ENCODE data around the gene NPSR1. TPM values are rescaled to one million over a fixed set of nuclear protein-coding genes. Genes with fewer than 3 reads are reported as not detected.

Gene NPSR1
- total and polyA plus RNA-seq, 9 of the 15 experiments (the other 6 are each of a cell fraction or from before 2014, with no cell fraction given): not detected

DNA sequence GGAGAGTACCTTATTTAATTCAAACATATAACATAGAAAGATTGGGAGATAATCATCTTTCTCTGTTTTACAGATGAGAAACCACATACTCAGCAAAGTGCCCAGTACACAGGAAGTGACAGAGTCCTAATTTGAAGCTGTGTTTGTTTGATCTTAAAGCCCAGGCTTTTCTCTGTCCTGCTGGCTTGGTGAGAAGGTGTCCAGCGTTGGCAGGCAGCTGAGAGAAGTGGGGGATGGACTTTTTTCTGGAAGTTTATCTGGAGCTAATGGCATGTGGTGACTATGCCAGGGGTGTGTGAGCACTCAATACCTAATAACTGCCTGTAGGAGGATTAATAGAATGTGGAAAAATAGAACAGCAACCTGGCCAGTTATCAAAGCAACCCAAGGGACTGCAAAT lies 60.8 kb downstream of the NPSR1 start (continued):
- TF ChIP-seq ZNF592 (IDR thresholded peaks at IDR 0.05) (no peak), SMAD3 (CRISPR knock-in tag; conservative IDR thresholded peaks at IDR 0.05) (no peak), THAP7 (CRISPR knock-in tag; IDR thresholded peaks at IDR 0.05) (no peak), ZNF75A (CRISPR knock-in tag; IDR thresholded peaks at IDR 0.05) (no peak), RBM22 (IDR thresholded peaks at IDR 0.05; ENCODE audit: low read depth, low read length, poor library complexity, severe bottlenecking) (no peak), ZFPM2 (CRISPR knock-in tag; IDR thresholded peaks at IDR 0.05) (no peak), GTF2E2 (tag; IDR thresholded peaks at IDR 0.05) (no peak), CEBPB (tag; IDR thresholded peaks at IDR 0.05) (no peak), JUNB (CRISPR knock-in tag; conservative IDR thresholded peaks at IDR 0.05) (no peak), NCOR1 (IDR thresholded peaks at IDR 0.05) (no peak)
- TF ChIP-seq, protein P1, sequence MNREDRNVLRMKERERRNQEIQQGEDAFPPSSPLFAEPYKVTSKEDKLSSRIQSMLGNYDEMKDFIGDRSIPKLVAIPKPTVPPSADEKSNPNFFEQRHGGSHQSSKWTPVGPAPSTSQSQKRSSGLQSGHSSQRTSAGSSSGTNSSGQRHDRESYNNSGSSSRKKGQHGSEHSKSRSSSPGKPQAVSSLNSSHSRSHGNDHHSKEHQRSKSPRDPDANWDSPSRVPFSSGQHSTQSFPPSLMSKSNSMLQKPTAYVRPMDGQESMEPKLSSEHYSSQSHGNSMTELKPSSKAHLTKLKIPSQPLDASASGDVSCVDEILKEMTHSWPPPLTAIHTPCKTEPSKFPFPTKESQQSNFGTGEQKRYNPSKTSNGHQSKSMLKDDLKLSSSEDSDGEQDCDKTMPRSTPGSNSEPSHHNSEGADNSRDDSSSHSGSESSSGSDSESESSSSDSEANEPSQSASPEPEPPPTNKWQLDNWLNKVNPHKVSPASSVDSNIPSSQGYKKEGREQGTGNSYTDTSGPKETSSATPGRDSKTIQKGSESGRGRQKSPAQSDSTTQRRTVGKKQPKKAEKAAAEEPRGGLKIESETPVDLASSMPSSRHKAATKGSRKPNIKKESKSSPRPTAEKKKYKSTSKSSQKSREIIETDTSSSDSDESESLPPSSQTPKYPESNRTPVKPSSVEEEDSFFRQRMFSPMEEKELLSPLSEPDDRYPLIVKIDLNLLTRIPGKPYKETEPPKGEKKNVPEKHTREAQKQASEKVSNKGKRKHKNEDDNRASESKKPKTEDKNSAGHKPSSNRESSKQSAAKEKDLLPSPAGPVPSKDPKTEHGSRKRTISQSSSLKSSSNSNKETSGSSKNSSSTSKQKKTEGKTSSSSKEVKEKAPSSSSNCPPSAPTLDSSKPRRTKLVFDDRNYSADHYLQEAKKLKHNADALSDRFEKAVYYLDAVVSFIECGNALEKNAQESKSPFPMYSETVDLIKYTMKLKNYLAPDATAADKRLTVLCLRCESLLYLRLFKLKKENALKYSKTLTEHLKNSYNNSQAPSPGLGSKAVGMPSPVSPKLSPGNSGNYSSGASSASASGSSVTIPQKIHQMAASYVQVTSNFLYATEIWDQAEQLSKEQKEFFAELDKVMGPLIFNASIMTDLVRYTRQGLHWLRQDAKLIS (CRISPR knock-in tag; IDR thresholded peaks at IDR 0.05): no peak
- TF ChIP-seq, protein P2, sequence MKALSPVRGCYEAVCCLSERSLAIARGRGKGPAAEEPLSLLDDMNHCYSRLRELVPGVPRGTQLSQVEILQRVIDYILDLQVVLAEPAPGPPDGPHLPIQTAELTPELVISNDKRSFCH (CRISPR knock-in tag; IDR thresholded peaks at IDR 0.05): no peak
- TF ChIP-seq, protein P2 (tag; IDR thresholded peaks at IDR 0.05): no peak

Measured in K562 (cell line).